Mesendoderm (in vitro differentiated cells): ENCODE data around the gene DDI2.

Experiments used
- DNase-seq: peaks from one replicate; pipeline ENCODE4 v3.0.0; 2013
- H2AK5ac ChIP-seq: 2 replicates; pipeline ENCODE4 v1.6.1; 2013; ENCODE audit warnings: low read length, inconsistent platforms
- H2BK120ac ChIP-seq: 2 replicates; pipeline ENCODE4 v1.6.1; 2013; ENCODE audit warnings: low read depth, mild to moderate bottlenecking, low read length, moderate library complexity, mixed read lengths
- H2BK15ac ChIP-seq: replicated peaks from 2 replicates; pipeline ENCODE4 v1.6.1; 2013; ENCODE audit warnings: low read depth, mild to moderate bottlenecking, moderate library complexity
- H2BK5ac ChIP-seq: 2 replicates; pipeline ENCODE4 v1.6.1; 2013; ENCODE audit warnings: low read length, inconsistent platforms
- H3K18ac ChIP-seq: 2 replicates; pipeline ENCODE4 v1.6.1; 2013; ENCODE audit warnings: mild to moderate bottlenecking, low read length, mixed read lengths
- H3K23ac ChIP-seq: one replicate; pipeline ENCODE4 v1.6.1; 2013; ENCODE audit warnings: low read length
- H3K27ac ChIP-seq: 2 replicates; pipeline ENCODE4 v1.5.1; 2013; ENCODE audit warnings: low read depth, mild to moderate bottlenecking, inconsistent platforms, low read length, moderate library complexity
- H3K27me3 ChIP-seq: 2 replicates; pipeline ENCODE4 v1.6.1; 2013; ENCODE audit warnings: low read length, control low read depth, mild to moderate bottlenecking, inconsistent platforms; ENCODE audit not compliant: insufficient read depth, poor library complexity
- H3K36me3 ChIP-seq: 2 replicates; pipeline ENCODE4 v1.6.1; 2013; ENCODE audit warnings: low read length, inconsistent platforms; ENCODE audit not compliant: control insufficient read depth, insufficient read depth
- H3K4ac ChIP-seq: one replicate; pipeline ENCODE4 v1.6.1; 2013; ENCODE audit warnings: low read depth, mild to moderate bottlenecking, low read length, moderate library complexity
- H3K4me1 ChIP-seq: 2 replicates; pipeline ENCODE4 v1.6.1; 2013; ENCODE audit warnings: low read depth, low read length, inconsistent platforms; ENCODE audit not compliant: control insufficient read depth
- H3K4me2 ChIP-seq: 2 replicates; pipeline ENCODE4 v1.6.1; 2013; ENCODE audit warnings: low read length
- H3K4me3 ChIP-seq: 2 replicates; pipeline ENCODE4 v1.5.1; 2013; ENCODE audit warnings: mild to moderate bottlenecking, low read length
- H3K56ac ChIP-seq: one replicate; pipeline ENCODE4 v1.6.1; 2013; ENCODE audit warnings: low read length
- H3K79me1 ChIP-seq: 2 replicates; pipeline ENCODE4 v1.6.1; 2013; ENCODE audit warnings: low read length, inconsistent platforms
- H3K79me2 ChIP-seq: 2 replicates; pipeline ENCODE4 v1.6.1; 2013; ENCODE audit warnings: mild to moderate bottlenecking, low read length; ENCODE audit not compliant: control insufficient read depth, insufficient read depth
- H3K9ac ChIP-seq: 2 replicates; pipeline ENCODE4 v1.6.1; 2013; ENCODE audit warnings: low read length, inconsistent platforms
- H4K5ac ChIP-seq: one replicate; pipeline ENCODE4 v1.6.1; 2013; ENCODE audit warnings: low read length
- H4K8ac ChIP-seq: one replicate; pipeline ENCODE4 v1.6.1; 2013; ENCODE audit warnings: low read depth, mild to moderate bottlenecking, control low read depth, low read length, moderate library complexity
- WGBS: extraction: QIAGEN DNeasy Blood & Tissue Kit; methylation state at CpG from one replicate; pipeline ENCODE4 v1.1.7; 2013; ENCODE audit warnings: low lambda C conversion rate, missing lambda C conversion rate; ENCODE audit not compliant: insufficient coverage; ENCODE audit errors: extremely low coverage; 5-methylcytosine and 5-hydroxymethylcytosine counted together

The DDI2 gene

DNA sequence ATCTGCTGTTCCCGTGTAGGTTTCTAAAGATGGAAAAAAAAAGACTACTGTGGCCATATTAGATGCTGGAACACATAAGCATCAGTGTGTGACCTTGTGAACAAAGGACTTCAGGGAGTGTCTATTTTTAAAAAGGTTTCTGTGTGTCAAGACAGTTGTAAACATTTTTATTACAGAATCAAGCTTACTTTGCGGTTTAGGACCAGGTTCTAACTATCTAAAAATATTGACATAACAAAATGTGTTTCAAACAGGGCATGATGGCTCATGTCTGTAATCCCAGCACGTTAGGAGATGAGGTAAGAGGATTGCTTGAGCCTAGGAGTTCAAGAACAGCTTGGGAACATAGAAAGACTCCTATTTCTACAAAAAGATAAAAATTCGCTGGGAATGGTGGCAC is 7.1 kb upstream of the DDI2 start:
- Histone ChIP-seq H3K4me1 (no peaks in the 10 kb centered on the region), H3K56ac (no peak overlapping the region), H3K18ac (no peak overlapping the region), H2BK5ac (no peak overlapping the region), H3K27ac (no peak overlapping the region), H3K23ac (no peak overlapping the region), H2AK5ac (no peak overlapping the region), H3K4ac (no peak overlapping the region), H3K36me3 (no peaks in the 10 kb centered on the region), H3K79me2 (no peaks in the 10 kb centered on the region), H4K5ac (no peak overlapping the region), H3K27me3 (peaks cover 2% of the 10 kb centered on the region), H3K79me1 (no peaks in the 10 kb centered on the region), H2BK15ac (no peak overlapping the region), H4K8ac (no peak overlapping the region), H2BK120ac (no peak overlapping the region), H3K9ac (no peak overlapping the region), H3K4me3 (no peak overlapping the region), H3K4me2 (no peak overlapping the region)
- no peak for DNase-seq
- WGBS, result no CpG with 5 or more reads among the region's 4 CpGs

DNA sequence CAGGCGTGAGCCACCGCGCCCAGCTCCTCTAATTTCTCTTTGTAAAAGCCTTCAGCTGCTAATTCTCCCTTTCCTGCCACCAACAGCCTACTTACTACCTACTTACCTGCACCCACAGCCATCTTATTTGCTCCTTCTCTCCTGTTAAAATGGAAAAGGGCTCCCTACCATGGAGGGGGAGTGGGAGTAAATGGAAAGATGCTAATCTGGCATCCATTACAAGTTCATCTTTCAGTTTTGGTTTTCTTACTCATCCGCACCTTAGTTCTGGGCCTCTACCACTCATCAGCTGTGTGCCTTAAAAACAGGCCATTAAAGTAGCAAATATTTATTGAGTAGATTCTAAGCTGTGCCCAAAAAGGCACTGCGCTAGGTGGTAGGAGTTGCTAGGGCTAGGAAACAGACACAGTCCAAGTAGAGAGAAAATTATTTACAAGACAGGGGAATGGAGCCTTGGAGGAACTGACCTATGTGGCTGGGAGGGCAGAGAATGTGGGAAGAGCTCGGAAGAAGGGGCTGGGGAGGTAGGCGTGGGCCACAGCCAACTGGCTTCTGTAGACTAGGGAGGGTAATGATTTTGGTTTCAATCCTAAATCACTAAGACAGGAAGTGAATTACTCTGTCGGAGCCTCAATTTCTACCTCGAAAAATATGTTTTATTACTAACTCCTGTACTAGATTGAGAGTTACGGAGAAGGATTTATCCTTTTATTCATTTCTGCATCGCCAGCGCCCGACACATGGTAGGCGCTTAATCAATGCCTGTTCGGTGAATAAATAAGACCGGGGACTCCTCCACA is 685 bp upstream of the DDI2 start:
- no peaks in the 10 kb centered on the region for H3K79me1 ChIP-seq
- H2BK120ac ChIP-seq, result no peak overlapping the region
- peak; percentile 72 for DNase-seq
- H3K27me3 ChIP-seq, result no peaks in the 10 kb centered on the region
- peak overlapping the region; percentile 6 for H3K4me3 ChIP-seq
- peak overlapping the region; percentile 51 for H3K4me2 ChIP-seq
- H3K4ac ChIP-seq, result no peak overlapping the region
- H3K4me1 ChIP-seq, result peaks cover 6% of the 10 kb centered on the region
- no peaks in the 10 kb centered on the region for H3K36me3 ChIP-seq
- peak overlapping the region; percentile 75 for H3K27ac ChIP-seq
- no peak overlapping the region for H3K18ac ChIP-seq
- H3K9ac ChIP-seq, result peak overlapping the region; percentile 57
- H2BK5ac ChIP-seq, result peak overlapping the region; percentile 31
- H4K5ac ChIP-seq, result no peak overlapping the region
- H3K23ac ChIP-seq, result no peak overlapping the region
- WGBS, result no CpG with 5 or more reads among the region's 16 CpGs
- H4K8ac ChIP-seq, result no peak overlapping the region
- peaks cover 36% of the 10 kb centered on the region for H3K79me2 ChIP-seq
- peak overlapping the region; percentile 82 for H3K56ac ChIP-seq
- no peak overlapping the region for H2BK15ac ChIP-seq
- no peak overlapping the region for H2AK5ac ChIP-seq

DNA sequence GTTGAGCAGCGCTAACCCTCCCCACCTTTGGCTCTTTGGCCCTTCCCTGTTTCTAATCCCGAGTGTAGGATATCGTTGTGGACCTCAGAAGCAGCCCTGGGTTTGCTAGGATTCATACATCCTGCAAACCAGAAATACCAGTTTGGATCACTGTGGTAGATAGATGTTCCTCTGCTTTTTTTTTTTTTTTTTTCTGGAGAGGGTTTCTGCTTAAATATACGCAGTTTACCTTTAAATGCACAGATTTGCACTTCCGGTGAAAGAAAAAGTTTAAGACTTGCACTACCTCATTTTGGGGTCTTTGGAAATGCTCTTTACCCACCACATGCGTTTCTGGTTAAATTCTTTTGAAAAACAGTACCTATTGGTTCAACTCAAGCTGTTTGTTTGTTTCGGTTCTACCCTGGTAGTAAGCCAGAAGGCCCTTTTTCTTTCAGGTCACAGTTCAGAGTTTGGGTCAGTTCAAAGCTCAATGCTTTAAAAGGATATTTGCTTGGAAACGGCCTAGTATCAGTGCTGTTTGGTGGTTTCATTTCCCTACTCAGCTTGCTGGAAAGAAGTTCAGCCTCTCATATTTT is 908 bp downstream of the DDI2 start:
- Histone ChIP-seq H2BK5ac (no peak overlapping the region), H3K79me1 (peaks cover 2% of the 10 kb centered on the region), H3K27me3 (no peaks in the 10 kb centered on the region), H3K18ac (no peak overlapping the region), H3K36me3 (no peaks in the 10 kb centered on the region), H3K4ac (no peak overlapping the region), H3K27ac (no peak overlapping the region), H4K5ac (no peak overlapping the region), H3K23ac (no peak overlapping the region), H4K8ac (no peak overlapping the region), H2BK15ac (no peak overlapping the region), H2BK120ac (no peak overlapping the region), H3K4me2 (peak overlapping the region; percentile 7), H3K56ac (peak overlapping the region; percentile 84), H3K9ac (peak overlapping the region; percentile 85), H3K79me2 (peaks cover 48% of the 10 kb centered on the region), H3K4me3 (peak overlapping the region; percentile 44), H3K4me1 (peaks cover 6% of the 10 kb centered on the region), H2AK5ac (no peak overlapping the region)
- DNase-seq, result peak; percentile 64
- WGBS, result no CpG with 5 or more reads among the region's 8 CpGs

DNA sequence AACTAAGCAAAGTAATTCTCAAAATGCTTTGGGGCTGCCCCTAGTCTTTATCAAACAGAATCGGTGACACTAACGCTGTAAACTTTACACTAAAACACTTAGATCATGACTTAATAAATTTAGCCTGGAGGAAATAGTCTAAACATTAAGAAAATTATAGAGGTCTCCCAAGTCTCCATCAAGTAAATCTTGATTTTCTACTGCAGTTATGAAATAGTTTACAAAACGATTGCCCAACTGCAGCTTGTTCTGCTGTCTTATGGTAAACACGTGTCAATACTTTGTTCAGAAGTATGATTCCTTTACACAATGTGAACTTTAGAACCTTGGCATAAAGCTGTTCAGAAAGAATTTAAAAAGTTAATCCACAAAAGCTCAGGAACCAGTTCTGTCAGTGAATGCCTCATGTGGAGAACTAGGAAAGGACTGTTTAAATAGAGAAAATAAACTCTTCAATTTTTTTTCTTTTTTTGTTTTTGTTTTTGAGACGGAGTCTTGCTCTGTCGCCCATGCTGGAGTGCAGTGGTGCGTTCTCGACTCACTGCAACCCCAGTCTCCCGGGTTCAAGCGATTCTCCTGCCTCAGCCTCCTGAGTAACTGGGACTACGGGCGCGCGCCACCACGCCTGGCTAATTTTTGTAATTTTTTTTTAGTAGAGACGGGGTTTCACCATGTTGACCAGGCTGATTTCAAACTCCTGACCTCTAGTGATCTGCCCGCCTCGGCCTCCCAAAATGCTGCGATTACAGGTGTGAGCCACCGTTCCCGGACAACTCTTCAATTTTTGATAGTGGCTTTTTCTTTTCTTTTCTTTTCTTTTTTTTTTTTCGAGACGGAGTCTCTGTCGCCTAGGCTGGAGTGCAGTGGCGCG is 1.6 kb downstream of the DDI2 start:
- Histone ChIP-seq H2AK5ac (no peak overlapping the region), H3K4me1 (peaks cover 6% of the 10 kb centered on the region), H3K36me3 (no peaks in the 10 kb centered on the region), H3K23ac (no peak overlapping the region), H3K4me2 (peak overlapping the region; percentile 7), H2BK120ac (no peak overlapping the region), H4K5ac (no peak overlapping the region), H2BK15ac (no peak overlapping the region), H2BK5ac (no peak overlapping the region), H3K79me2 (peaks cover 51% of the 10 kb centered on the region), H3K27ac (no peak overlapping the region), H3K56ac (peak overlapping the region; percentile 84), H3K18ac (no peak overlapping the region), H3K4ac (no peak overlapping the region), H3K27me3 (no peaks in the 10 kb centered on the region), H3K9ac (peak overlapping the region; percentile 85), H3K4me3 (peak overlapping the region; percentile 44), H3K79me1 (peaks cover 2% of the 10 kb centered on the region), H4K8ac (no peak overlapping the region)
- WGBS, result no CpG with 5 or more reads among the region's 26 CpGs
- no peak for DNase-seq

DNA sequence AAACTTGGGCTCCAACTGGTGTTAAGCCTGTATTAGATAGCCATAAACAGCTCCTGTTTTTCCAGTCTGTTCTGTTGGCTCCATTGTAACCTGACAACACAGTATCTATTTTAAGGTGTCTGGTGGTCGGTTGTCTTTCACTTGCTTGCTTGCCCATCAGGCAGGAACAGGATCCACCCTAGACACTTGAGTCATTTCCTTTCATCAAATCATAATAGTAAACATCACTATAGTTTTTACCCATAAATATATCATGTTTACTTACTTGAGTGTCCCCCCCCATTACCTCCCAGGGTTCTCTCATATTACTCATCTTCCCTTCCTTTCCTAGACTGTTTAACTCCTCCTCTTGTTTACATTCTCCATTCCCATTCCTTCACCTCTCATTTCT is 2.9 kb downstream of the DDI2 start:
- no peak overlapping the region for H4K8ac ChIP-seq
- no peak overlapping the region for H3K56ac ChIP-seq
- H3K4me2 ChIP-seq, result no peak overlapping the region
- no peak overlapping the region for H2BK5ac ChIP-seq
- H3K23ac ChIP-seq, result no peak overlapping the region
- peak; percentile 22 for DNase-seq
- H3K79me2 ChIP-seq, result peaks cover 64% of the 10 kb centered on the region
- no peaks in the 10 kb centered on the region for H3K27me3 ChIP-seq
- no peak overlapping the region for H2AK5ac ChIP-seq
- no peak overlapping the region for H2BK120ac ChIP-seq
- H3K4me1 ChIP-seq, result peaks cover 6% of the 10 kb centered on the region
- no peak overlapping the region for H3K27ac ChIP-seq
- no peak overlapping the region for H2BK15ac ChIP-seq
- no peak overlapping the region for H3K4me3 ChIP-seq
- no peak overlapping the region for H3K18ac ChIP-seq
- WGBS, result no CpG with 5 or more reads among the region's 1 CpG
- H3K36me3 ChIP-seq, result no peaks in the 10 kb centered on the region
- no peak overlapping the region for H3K4ac ChIP-seq
- H4K5ac ChIP-seq, result no peak overlapping the region
- no peak overlapping the region for H3K9ac ChIP-seq
- peaks cover 7% of the 10 kb centered on the region for H3K79me1 ChIP-seq
